Measurements from ENCODE around the gene CYP46A1. TPM values are rescaled to one million over a fixed set of nuclear protein-coding genes. Genes with fewer than 3 reads are reported as not detected.

Gene CYP46A1
- total RNA-seq, 4 donors from 2014 or later = 0.13 to 4.7 (median 0.55) TPM; not detected in 1

GRCh38 chr14:99648027-99648784, 35.9 kb upstream of the CYP46A1 start:
- 89 to 95% methylated on average over 8 of the region's 8 CpGs for WGBS, 2 donors
- intact Hi-C loops (cut with DNase I; ENCODE audit: low total_unique reads) = no loop called here

GRCh38 chr14:99649219-99649618, 34.9 kb upstream of the CYP46A1 start:
- no peak overlapping the region for H3K4me3 ChIP-seq (ENCODE audit: low read depth, poor library complexity, severe bottlenecking)
- TF ChIP-seq POLR2A (IDR thresholded peaks at IDR 0.05) = no peak
- no peak for TF ChIP-seq CTCF (IDR thresholded peaks at IDR 0.05)
- intact Hi-C loops (cut with DNase I; ENCODE audit: low total_unique reads) = no loop called here
- WGBS, 2 donors = 65 to 75% methylated on average over 8 of the region's 8 CpGs
- no peak for DNase-seq (ENCODE audit: low spot score in 2 of 2)

More at GRCh38 chr14:99648027-99648784, 35.9 kb upstream of the CYP46A1 start:
- no peak for TF ChIP-seq POLR2A (IDR thresholded peaks at IDR 0.05)
- no peak for TF ChIP-seq CTCF (IDR thresholded peaks at IDR 0.05)
- no peak overlapping the region for H3K4me3 ChIP-seq (ENCODE audit: low read depth, poor library complexity, severe bottlenecking)
- no peak for DNase-seq (ENCODE audit: low spot score in 2 of 2)

DNA sequence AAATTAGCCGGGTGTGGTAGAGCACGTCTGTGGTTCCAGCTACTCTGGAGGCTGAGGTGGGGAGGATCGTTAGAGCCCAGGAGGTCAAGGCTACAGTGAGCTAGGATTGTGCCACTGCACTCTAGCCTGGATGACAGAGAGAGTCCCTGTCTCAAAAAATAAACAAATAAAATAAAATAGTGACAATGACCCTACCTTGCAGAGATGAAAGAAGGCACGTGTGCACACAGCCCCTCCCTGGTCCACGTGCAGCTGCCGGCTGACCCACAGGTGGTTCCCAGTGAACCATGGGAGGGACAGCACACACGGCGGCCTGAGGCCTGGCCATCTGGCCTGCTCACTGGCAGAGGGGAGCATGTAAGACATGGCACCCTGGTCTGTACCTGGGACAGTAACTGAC, 34.5 kb upstream of the CYP46A1 start:
- 81% methylated on average over 8 of the region's 8 CpGs for WGBS, 2 donors
- intact Hi-C loops (cut with DNase I; ENCODE audit: low total_unique reads) = no loop called here
- H3K4me3 ChIP-seq (ENCODE audit: low read depth, poor library complexity, severe bottlenecking) = no peak overlapping the region
- DNase-seq (ENCODE audit: low spot score in 2 of 2) = no peak
- no peak for TF ChIP-seq POLR2A (IDR thresholded peaks at IDR 0.05)
- no peak for TF ChIP-seq CTCF (IDR thresholded peaks at IDR 0.05)

DNA sequence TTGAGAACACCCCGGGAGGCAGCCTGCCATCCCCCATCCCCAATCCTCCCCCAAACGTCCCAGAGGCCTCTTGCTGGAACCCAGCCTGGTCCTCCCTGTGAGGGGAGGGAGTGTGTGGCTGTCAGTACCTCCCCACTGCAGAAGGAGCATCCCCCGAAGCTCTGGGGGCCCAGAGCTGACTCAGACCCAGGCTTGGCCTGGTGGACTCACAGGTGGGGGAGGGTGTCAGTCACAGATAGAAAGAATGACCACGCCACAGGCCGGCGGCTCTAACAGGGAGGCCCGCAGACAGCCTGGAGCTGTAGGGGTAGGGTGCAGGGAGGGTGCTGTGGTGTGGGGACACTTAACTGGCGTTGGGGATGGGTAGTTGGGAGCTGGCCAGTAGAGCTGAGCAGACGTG, 33.9 kb upstream of the CYP46A1 start:
- DNase-seq (ENCODE audit: low spot score in 2 of 2) = no peak
- 77 to 79% methylated on average over 8 to 9 of the region's 9 CpGs for WGBS, 2 donors
- intact Hi-C loops (cut with DNase I; ENCODE audit: low total_unique reads) = no loop called here
- TF ChIP-seq CTCF (IDR thresholded peaks at IDR 0.05) = no peak
- TF ChIP-seq POLR2A (IDR thresholded peaks at IDR 0.05) = no peak
- no peak overlapping the region for H3K4me3 ChIP-seq (ENCODE audit: low read depth, poor library complexity, severe bottlenecking)

- intact Hi-C loops (cut with DNase I; ENCODE audit: low total_unique reads) = no loop called here
- 92 to 95% methylated on average over 14 to 30 of the region's 32 CpGs for WGBS, 2 donors
- TF ChIP-seq CTCF (IDR thresholded peaks at IDR 0.05) (no peak), POLR2A (IDR thresholded peaks at IDR 0.05) (no peak)
- DNase-seq (ENCODE audit: low spot score in 2 of 2) = no peak
- H3K4me3 ChIP-seq (ENCODE audit: low read depth, poor library complexity, severe bottlenecking) = no peak overlapping the region
Observed at GRCh38 chr14:99651953-99652746, 31.9 kb upstream of the CYP46A1 start.
